Epithelial cell of prostate (primary cell): ENCODE data around the gene SYTL5.
A peak's percentile ranks its signal among the peaks of the same experiment; 100 is the strongest.
"Not testable (repeated sequence)": the region's sequence is repeated elsewhere in the genome, so short reads cannot be mapped to it uniquely, and the experiment has no call there.

ENCODE experiments used
- DNase-seq: peaks from one replicate; pipeline ENCODE4 v3.0.0-alpha.2; 2011; ENCODE audit warnings: low read depth, low spot score
- H3K27ac ChIP-seq: fragments of 450-650 bp; 2 replicates; pipeline ENCODE4 v1.5.1; 2017; ENCODE audit warnings: mild to moderate bottlenecking

Gene SYTL5

GRCh38 chrX:38006291-38006690, at the start of gene SYTL5:
TSS of gene SYTL5 (plus strand) at chrX:38006553. CDS start at chrX:38033890, 27,337 bp downstream.
- no peak for DNase-seq
- peak within 1 kb of the TSS; percentile 18 for H3K27ac ChIP-seq

GRCh38 chrX:37958525-37959211, 47.7 kb upstream of the SYTL5 start:
- DNase-seq = no peak
- no peak overlapping the region for H3K27ac ChIP-seq

- H3K27ac ChIP-seq = no peak overlapping the region
- DNase-seq = no peak
Observed at GRCh38 chrX:37959212-37960021, 46.9 kb upstream of the SYTL5 start.

- no peak for DNase-seq
- H3K27ac ChIP-seq = no peak overlapping the region
Observed at GRCh38 chrX:37961118-37961517, 45.2 kb upstream of the SYTL5 start.

GRCh38 chrX:37967714-37968113, 38.6 kb upstream of the SYTL5 start:
- no peak overlapping the region for H3K27ac ChIP-seq
- no peak for DNase-seq

GRCh38 chrX:37975421-37975820, 30.9 kb upstream of the SYTL5 start:
- no peak overlapping the region for H3K27ac ChIP-seq
- DNase-seq = no peak

- no peak overlapping the region for H3K27ac ChIP-seq
- no peak for DNase-seq
Observed at GRCh38 chrX:37976153-37976552, 30.2 kb upstream of the SYTL5 start.

- DNase-seq = no peak
- no peak overlapping the region for H3K27ac ChIP-seq
Observed at GRCh38 chrX:37984880-37985279, 21.5 kb upstream of the SYTL5 start.

- no peak for DNase-seq
- H3K27ac ChIP-seq = no peak overlapping the region
Observed at GRCh38 chrX:37986893-37987292, 19.5 kb upstream of the SYTL5 start.

- H3K27ac ChIP-seq = no peak overlapping the region
- DNase-seq = no peak
Observed at GRCh38 chrX:37989304-37989703, 17.0 kb upstream of the SYTL5 start.

GRCh38 chrX:37991303-37991702, 15.1 kb upstream of the SYTL5 start:
- H3K27ac ChIP-seq, DNase-seq: not testable (repeated sequence)

- no peak for DNase-seq
- H3K27ac ChIP-seq = peak overlapping the region; percentile 57
Observed at GRCh38 chrX:37993176-37993575, 13.2 kb upstream of the SYTL5 start.

- H3K27ac ChIP-seq = peak overlapping the region; percentile 57
- no peak for DNase-seq
Observed at GRCh38 chrX:37993837-37994619, 12.3 kb upstream of the SYTL5 start.

- no peak for DNase-seq
- no peak overlapping the region for H3K27ac ChIP-seq
Observed at GRCh38 chrX:37995428-37995827, 10.9 kb upstream of the SYTL5 start.

- no peak for DNase-seq
- no peak overlapping the region for H3K27ac ChIP-seq
Observed at GRCh38 chrX:37997096-37997495, 9.3 kb upstream of the SYTL5 start.

GRCh38 chrX:37998586-37999262, 7.6 kb upstream of the SYTL5 start:
- peak overlapping the region; percentile 48 for H3K27ac ChIP-seq
- peak; percentile 54 for DNase-seq

- no peak overlapping the region for H3K27ac ChIP-seq
- no peak for DNase-seq
Observed at GRCh38 chrX:38000706-38001105, 5.6 kb upstream of the SYTL5 start.

GRCh38 chrX:38004046-38004445, 2.3 kb upstream of the SYTL5 start:
- H3K27ac ChIP-seq = no peak overlapping the region
- no peak for DNase-seq

- peak overlapping the region; percentile 18 for H3K27ac ChIP-seq
- DNase-seq = no peak
Observed at GRCh38 chrX:38006778-38007177, 425 bp downstream of the SYTL5 start.

- no peak overlapping the region for H3K27ac ChIP-seq
- DNase-seq = no peak
Observed at GRCh38 chrX:38008658-38009057, 2.3 kb downstream of the SYTL5 start.
